Testis (tissue), 5 donors: ENCODE measurements around the gene HELZ. TPM values are rescaled to one million over a fixed set of nuclear protein-coding genes. Genes with fewer than 3 reads are reported as not detected.

Experiments
- DNase-seq: peaks from one replicate; pipeline ENCODE4 v3.0.0-alpha.2; 2019
- H3K27ac ChIP-seq, 2 donors: fragments of 200-600 bp; sonication (generic); one replicate each; pipeline ENCODE4 v1.5.1; 2019
- H3K27me3 ChIP-seq: fragments of 200-600 bp; sonication (generic); one replicate; pipeline ENCODE4 v1.5.1; 2019
- H3K36me3 ChIP-seq: fragments of 200-600 bp; sonication (generic); one replicate; pipeline ENCODE4 v1.5.1; 2017; ENCODE audit warnings: low read depth; ENCODE audit errors: missing control alignments
- H3K4me1 ChIP-seq: fragments of 200-600 bp; sonication (generic); one replicate; pipeline ENCODE4 v1.5.1; 2019
- H3K4me3 ChIP-seq, 2 donors: fragments of 200-600 bp; sonication (generic); one replicate each; pipeline ENCODE4 v1.5.1; 2017 to 2019
- H3K9me3 ChIP-seq: fragments of 200-600 bp; sonication (generic); one replicate; pipeline ENCODE4 v1.5.1; 2017
- POLR2A ChIP-seq: fragments of 450-650 bp; IDR thresholded peaks from one replicate; pipeline ENCODE4 v1.6.1; 2017; ENCODE audit warnings: antibody characterized with exemption, mild to moderate bottlenecking, moderate library complexity
- WGBS, 2 donors: methylation state at CpG; one replicate each; pipeline ENCODE4 v1.1.5; 2018; 5-methylcytosine and 5-hydroxymethylcytosine counted together
- intact Hi-C: fragments of 100-400 bp; cut with DNase I; formaldehyde crosslinking; loops from one replicate; pipeline ENCODE4 v1.15.1; 2023; ENCODE audit warnings: low total_unique reads
- long read RNA-seq, 2 donors: transcript quantifications; one replicate each; lab custom pipeline, GENCODE V29; 2026
- polyA plus RNA-seq: library from polyadenylated mRNA; stranded (reverse); fragments of 350-450 nt; fragmentation: Illumina TruSeq; extraction: RNeasy Lipid Tissue Mini Kit (QIAGEN cat#74804); gene quantifications from one replicate; pipeline ENCODE4 v1.2.3, GENCODE V29; 2014; ENCODE audit warnings: low read depth, low replicate concordance; ENCODE audit not compliant: insufficient read depth
- total RNA-seq, 2 donors: library from RNA; depleted of rRNA; stranded (reverse); fragments of >200 nt; gene quantifications; one replicate each; pipeline ENCODE4 v1.2.3, GENCODE V29; 2016
- TF ChIP-seq, protein P1 (sequence below), 3 experiments: fragments of 450-650 bp in 2 of 3; fragments of 200-600 bp in 1 of 3; sonication (generic) in 1 of 3; IDR thresholded peaks; one replicate each; pipeline ENCODE4 v1.5.1; 2016 to 2019; ENCODE audit warnings: antibody characterized with exemption in 3 of 3, mild to moderate bottlenecking in 2 of 3, moderate library complexity in 1 of 3

The HELZ gene
- total RNA-seq (100 to 1,000 TPM; 142 to 154 TPM), polyA plus RNA-seq (26.2 TPM)
- long read RNA-seq, donor 1, partial matches to known transcripts = 0 of 1 reads
- long read RNA-seq, donor 1, other reads (novel, unspliced or antisense) = 0 of 1 reads
- long read RNA-seq, donor 2 = 0 reads

- H3K27ac ChIP-seq = peak within 1 kb of the TSS; percentile 93 to 94
- peak within 1 kb of the TSS; percentile 95 to 99 for H3K4me3 ChIP-seq
- H3K9me3 ChIP-seq = no peaks in the 10 kb centered on the region
- peak; percentile 88 for DNase-seq
- peaks cover 15% of the 10 kb centered on the region for H3K4me1 ChIP-seq
- H3K27me3 ChIP-seq = no peaks in the 10 kb centered on the region
- intact Hi-C loops = no loop called here
- 1% methylated on average over 48 to 67 of the region's 67 CpGs for WGBS, 2 donors
- no peaks in the 10 kb centered on the region for H3K36me3 ChIP-seq
- TF ChIP-seq, protein P1, sequence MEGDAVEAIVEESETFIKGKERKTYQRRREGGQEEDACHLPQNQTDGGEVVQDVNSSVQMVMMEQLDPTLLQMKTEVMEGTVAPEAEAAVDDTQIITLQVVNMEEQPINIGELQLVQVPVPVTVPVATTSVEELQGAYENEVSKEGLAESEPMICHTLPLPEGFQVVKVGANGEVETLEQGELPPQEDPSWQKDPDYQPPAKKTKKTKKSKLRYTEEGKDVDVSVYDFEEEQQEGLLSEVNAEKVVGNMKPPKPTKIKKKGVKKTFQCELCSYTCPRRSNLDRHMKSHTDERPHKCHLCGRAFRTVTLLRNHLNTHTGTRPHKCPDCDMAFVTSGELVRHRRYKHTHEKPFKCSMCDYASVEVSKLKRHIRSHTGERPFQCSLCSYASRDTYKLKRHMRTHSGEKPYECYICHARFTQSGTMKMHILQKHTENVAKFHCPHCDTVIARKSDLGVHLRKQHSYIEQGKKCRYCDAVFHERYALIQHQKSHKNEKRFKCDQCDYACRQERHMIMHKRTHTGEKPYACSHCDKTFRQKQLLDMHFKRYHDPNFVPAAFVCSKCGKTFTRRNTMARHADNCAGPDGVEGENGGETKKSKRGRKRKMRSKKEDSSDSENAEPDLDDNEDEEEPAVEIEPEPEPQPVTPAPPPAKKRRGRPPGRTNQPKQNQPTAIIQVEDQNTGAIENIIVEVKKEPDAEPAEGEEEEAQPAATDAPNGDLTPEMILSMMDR (IDR thresholded peaks at IDR 0.05) = no peak
- TF ChIP-seq POLR2A = no peak
These were observed at the start of gene HELZ for GRCh38 chr17:67245073-67245693. Gene HELZ (minus strand): TSS chr17:67245196. CDS start chr17:67218804, 26,392 bp downstream.

GRCh38 chr17:67293251-67294203 is 48.5 kb upstream of the HELZ start:
- Histone ChIP-seq H3K36me3 (no peaks in the 10 kb centered on the region), H3K9me3 (no peaks in the 10 kb centered on the region), H3K4me3 (no peak overlapping the region), H3K27me3 (no peaks in the 10 kb centered on the region), H3K27ac (no peak overlapping the region), H3K4me1 (peaks cover 27% of the 10 kb centered on the region)
- WGBS, 2 donors = 43 to 46% methylated on average over 30 to 32 of the region's 32 CpGs
- DNase-seq = peak; percentile 81
- no peak for TF ChIP-seq POLR2A
- TF ChIP-seq, protein P1 (IDR thresholded peaks at IDR 0.05) = peak; percentile 47 to 79 (median 70)
- intact Hi-C loops = loop anchor here (10.0 kb wide), 1 partner anchor 579 kb away; no protein-coding TSS in a partner anchor

- intact Hi-C loops = loop anchor here (10.0 kb wide), 1 partner anchor 576 kb away; no protein-coding TSS in a partner anchor
- Histone ChIP-seq H3K9me3 (no peaks in the 10 kb centered on the region), H3K27me3 (no peaks in the 10 kb centered on the region), H3K36me3 (no peaks in the 10 kb centered on the region), H3K27ac (peak overlapping the region in 1 of 2 donors; percentile 28), H3K4me3 (peak overlapping the region in 1 of 2 donors; percentile 7), H3K4me1 (peaks cover 27% of the 10 kb centered on the region)
- WGBS, 2 donors = 13 to 21% methylated on average over 11 of the region's 11 CpGs
- DNase-seq = peak; percentile 68
- no peak for TF ChIP-seq POLR2A
- TF ChIP-seq, protein P1 (IDR thresholded peaks at IDR 0.05) = no peak
These were observed 45.8 kb upstream of the HELZ start for GRCh38 chr17:67290711-67291291.

- Histone ChIP-seq H3K36me3 (no peaks in the 10 kb centered on the region), H3K27me3 (no peaks in the 10 kb centered on the region), H3K4me1 (peaks cover 27% of the 10 kb centered on the region), H3K9me3 (no peaks in the 10 kb centered on the region), H3K27ac (peak overlapping the region in 1 of 2 donors; percentile 28), H3K4me3 (no peak overlapping the region)
- intact Hi-C loops = loop anchor here (10.0 kb wide), 1 partner anchor 575 kb away; no protein-coding TSS in a partner anchor
- 68 to 74% methylated on average over 3 of the region's 3 CpGs for WGBS, 2 donors
- DNase-seq = no peak
- no peak for TF ChIP-seq POLR2A
- TF ChIP-seq, protein P1 (IDR thresholded peaks at IDR 0.05) = no peak
These were observed 45.2 kb upstream of the HELZ start for GRCh38 chr17:67290244-67290643.
